ENCODE measurements around the gene SCAMP3.
"Not testable (repeated sequence)": the region's sequence is repeated elsewhere in the genome, so short reads cannot be mapped to it uniquely, and the experiment has no call there.

SCAMP3 gene

GRCh38 chr1:155254228-155254713 is 7.9 kb downstream of the SCAMP3 start:
- DNase-seq = no peak

DNA sequence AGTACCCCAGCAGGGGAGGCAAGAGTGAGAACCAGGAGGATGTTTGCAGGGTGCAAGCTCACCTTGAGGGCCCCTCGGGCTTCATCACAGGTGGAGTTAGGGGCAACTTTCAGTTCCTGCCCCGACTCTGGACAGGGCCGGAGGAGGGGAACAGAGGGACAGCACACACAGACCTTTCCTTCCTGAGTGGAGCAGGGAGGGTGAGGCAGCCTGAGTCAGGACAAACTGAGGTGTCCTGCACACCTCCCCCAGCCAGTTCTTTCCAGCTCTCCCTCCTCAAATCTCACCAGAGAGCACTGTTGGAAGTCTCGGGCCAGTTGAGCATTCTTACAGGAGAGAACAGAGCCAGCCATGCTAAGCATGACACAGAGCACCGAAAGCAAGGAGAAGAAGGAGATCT is 8.4 kb downstream of the SCAMP3 start:
- DNase-seq = no peak

DNA sequence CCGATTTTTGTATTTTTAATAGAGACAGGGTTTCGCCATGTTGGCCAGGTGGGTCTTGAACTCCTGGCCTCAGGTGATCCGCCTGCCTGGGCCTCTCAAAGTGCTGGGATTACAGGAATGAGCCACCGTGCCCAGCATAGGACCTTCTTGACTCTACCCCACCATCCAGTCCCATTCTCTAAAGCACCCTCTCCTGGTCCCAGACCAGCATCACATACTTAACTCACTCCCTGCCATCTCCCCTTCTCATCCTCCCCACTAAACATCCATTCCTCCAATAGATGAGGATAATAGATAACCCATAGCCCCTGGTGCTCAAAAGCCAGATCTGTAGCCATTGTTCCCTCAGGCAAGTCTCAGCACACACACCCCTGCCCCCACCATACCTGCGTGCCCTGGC is 9.0 kb downstream of the SCAMP3 start:
- no peak for DNase-seq

GRCh38 chr1:155251566-155251965 is 10.6 kb downstream of the SCAMP3 start:
- DNase-seq = no peak

GRCh38 chr1:155250633-155251449 is 11.3 kb downstream of the SCAMP3 start:
- peak; percentile 94 to 95 for DNase-seq

GRCh38 chr1:155250246-155250632 is 11.9 kb downstream of the SCAMP3 start:
- DNase-seq = no peak

DNA sequence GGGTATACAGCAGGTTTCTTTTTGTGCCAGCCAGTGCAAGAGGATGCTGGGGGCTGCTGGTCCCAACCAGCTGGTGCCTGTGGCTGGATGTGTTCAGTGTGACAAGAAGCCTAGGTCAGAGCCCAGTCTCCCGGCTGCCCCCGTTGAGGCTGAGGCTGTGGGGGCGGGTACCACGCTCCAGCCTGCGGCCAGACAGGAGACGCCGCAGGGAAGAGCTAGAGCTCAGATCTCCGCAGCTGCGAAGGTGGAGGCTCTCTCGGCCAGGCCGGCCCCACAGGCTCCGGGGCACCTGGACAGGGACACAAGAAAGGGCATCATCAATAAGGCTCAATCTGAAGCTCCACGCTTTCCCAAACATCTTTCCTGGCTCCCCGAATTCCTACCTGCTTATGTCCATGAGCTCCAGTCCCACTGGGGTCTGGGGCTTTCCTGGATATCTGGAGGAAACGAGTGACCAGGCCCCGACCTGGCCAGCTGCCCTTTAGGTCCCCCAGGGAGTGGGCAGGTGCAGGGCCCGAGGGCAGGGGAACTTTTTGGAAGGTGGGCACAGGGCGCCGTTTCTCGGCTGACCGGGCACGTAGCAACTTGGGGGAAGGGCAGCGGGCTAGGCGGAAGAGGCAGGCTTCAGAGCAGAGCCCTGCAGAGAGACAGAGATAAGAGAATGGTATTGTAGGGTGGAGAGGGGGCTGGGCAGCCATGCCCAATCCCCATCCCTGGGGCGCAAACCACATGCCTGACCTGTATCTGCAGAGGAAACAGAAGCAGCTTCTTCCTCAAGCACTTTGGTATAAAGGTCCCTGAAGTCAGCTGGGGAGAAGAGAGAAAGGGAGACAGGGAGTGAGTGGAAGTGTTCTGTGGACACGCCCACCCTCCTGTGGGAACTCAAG is 14.2 kb downstream of the SCAMP3 start:
- DNase-seq = no peak

- not testable (repeated sequence) for DNase-seq
These were observed 15.4 kb downstream of the SCAMP3 start for GRCh38 chr1:155246796-155247195.

DNA sequence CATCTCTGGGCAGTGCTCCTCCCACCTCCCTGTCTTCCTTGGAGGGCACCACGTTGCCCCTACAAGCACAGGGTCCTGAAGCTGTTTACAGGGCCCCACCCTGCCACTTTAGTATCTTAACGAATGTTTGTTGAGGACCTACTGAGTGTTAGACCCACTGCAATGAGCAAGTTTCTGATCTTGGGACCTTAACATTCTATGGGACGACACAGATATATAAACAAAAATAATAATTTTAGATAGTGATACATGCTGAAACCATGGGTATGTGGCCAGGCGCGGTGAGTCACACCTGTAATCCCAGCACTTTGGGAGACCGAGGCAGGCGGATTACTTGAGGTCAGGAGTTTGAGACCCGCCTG is 17.0 kb downstream of the SCAMP3 start:
- DNase-seq = peak in 1 of 2 donors; percentile 21

DNA sequence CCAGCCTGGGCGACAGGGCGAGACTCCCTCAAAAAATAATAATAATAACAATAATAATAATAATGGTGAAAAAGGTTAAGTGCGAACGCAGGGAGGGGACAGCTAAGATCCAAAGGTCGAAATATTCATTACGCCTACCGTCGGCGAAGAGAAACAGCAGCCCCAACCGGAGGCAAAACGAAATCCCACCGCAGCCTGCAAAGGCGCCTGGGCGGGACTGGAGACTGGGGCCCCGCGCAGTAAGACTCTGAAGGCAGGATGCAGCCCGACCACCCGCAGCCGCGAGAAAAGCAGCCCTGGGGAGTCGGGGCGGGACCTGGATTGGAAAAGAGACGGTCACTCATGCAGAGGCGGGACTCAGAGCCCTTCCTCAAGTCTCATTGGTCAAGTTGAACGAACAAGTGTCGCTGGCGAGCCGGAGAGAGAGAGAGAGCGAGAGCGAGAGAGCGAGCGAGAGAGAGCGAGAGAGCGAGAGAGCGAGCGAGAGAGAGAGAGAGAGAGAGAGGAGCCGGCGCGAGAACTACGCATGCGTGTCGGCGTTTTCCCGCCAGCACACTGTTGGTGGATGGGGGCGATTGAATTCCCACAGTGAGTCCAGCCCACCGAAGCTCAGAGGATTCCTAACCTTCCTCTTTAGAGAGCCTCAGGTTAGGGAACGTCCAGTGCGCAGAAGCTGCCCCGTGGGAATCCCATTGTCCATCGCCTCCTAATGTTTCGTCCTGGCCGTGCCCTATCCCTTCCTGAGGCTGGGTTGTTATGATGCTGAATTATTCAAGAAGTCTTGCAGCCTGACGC is 17.6 kb downstream of the SCAMP3 start:
- DNase-seq = peak; percentile 96 to 97

GRCh38 chr1:155242805-155243358 is 19.3 kb downstream of the SCAMP3 start:
- no peak for DNase-seq

- peak in 1 of 2 donors; percentile 40 for DNase-seq
These were observed 20.3 kb downstream of the SCAMP3 start for GRCh38 chr1:155241841-155242264.

GRCh38 chr1:155241069-155241679 is 21.0 kb downstream of the SCAMP3 start:
- DNase-seq = peak; percentile 73 to 81

DNA sequence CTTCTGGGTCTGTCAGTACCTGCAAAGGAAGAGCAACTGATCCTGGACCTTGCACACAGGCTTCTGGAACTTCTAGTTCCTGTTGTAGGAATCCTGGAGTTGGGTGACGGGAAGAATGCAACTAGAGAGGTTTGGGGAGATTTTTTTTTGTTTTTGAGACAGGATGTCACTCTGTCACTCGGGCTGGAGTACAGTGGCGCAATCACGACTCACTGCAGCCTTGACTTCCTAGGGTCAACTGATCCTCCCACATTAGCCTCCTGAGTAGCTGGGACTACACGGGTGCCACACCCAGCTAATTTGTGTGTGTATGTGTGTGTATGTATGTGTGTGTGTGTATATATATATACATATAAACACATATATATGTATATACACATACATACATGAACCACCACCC is 25.7 kb downstream of the SCAMP3 start:
- DNase-seq = no peak

GRCh38 chr1:155235375-155235774 is 26.8 kb downstream of the SCAMP3 start:
- peak in 1 of 2 donors; percentile 38 for DNase-seq

DNA sequence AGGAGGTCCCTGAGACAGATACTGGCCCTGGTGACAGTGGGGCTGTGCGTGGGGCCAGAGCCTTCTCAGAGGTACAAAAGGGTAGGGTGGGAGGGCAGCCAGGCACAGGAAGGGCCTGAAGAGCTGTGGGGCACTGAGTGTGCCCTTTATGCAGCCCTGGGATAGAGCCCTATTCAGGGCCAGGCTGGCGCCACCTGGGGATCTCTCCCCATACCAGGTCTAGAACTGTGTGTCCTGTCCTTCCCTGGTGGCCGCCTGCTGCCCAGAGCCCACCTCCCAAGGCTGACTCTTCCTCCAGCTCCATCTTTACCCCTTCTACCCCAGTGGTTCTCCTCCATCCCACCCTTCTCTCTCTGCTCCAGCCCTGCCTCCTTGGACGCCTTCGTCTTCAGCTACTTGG is 28.7 kb downstream of the SCAMP3 start:
- DNase-seq = not testable (repeated sequence)

DNA sequence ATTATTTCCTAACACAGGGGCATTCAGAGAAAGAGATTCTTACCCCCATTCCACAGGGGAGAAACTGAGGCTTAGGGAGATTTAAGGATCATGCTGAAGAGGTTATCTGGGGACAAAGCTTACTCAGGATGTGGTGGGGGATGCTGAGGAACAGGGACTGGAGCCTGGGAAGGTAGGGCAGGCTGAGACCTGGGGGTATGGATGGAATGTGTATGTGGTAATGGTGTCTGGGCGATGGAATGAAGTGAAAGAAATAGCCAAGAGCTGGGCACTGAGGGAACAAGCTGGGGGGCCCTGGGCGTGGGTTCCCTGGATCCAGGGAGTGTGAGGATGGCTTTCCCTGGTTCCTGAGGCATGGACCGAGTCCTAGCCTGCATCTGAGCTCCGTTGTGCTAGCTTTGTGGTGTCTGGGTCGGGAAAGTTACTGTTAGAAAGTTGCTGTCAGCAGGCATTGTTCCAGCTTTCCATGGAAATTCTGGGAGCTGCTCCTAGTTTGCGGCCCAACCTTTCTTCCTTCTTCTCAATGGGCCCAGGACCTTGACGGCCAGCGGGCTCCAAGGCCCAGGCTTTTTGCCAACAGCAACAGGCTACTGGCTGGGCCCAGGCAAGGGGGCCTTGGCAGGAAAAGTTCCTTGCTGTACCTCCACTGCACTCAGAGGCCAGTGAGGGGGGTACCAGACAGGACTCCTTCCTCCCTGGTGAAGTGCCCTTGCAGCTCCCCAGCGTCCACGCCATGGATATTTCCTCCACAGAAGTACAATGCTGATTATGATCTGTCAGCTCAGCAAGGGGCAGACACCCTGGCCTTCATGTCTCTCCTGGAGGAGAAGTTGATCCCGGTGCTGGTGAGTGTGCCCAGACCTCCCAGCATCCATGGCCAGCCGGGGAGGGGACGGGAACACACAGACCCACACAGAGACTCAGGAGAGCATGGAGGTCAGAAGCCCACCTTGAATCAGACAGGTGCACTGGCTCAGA is 29.9 kb downstream of the SCAMP3 start:
- DNase-seq = not testable (repeated sequence)

DNA sequence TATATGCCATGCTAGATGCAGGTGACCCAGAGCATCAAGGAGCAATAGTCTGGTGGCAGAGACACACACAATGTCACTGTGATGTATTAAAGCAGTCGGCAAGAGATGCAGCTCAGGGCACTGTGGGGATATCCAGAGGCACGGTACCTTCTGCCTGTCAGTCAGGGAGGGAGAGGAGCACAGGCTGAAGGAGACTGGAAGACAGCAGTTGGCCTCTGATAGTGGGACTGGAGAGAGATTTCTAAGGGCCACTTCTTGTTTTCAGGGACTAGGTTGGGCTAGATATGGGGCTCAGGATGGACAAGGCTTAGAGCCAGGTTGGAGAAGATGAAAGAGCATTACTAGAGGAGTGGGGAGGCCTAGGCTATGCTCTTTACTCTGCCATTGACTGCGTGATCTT is 30.9 kb downstream of the SCAMP3 start:
- not testable (repeated sequence) for DNase-seq

GRCh38 chr1:155228096-155228427 is 34.1 kb downstream of the SCAMP3 start:
- DNase-seq = no peak

DNA sequence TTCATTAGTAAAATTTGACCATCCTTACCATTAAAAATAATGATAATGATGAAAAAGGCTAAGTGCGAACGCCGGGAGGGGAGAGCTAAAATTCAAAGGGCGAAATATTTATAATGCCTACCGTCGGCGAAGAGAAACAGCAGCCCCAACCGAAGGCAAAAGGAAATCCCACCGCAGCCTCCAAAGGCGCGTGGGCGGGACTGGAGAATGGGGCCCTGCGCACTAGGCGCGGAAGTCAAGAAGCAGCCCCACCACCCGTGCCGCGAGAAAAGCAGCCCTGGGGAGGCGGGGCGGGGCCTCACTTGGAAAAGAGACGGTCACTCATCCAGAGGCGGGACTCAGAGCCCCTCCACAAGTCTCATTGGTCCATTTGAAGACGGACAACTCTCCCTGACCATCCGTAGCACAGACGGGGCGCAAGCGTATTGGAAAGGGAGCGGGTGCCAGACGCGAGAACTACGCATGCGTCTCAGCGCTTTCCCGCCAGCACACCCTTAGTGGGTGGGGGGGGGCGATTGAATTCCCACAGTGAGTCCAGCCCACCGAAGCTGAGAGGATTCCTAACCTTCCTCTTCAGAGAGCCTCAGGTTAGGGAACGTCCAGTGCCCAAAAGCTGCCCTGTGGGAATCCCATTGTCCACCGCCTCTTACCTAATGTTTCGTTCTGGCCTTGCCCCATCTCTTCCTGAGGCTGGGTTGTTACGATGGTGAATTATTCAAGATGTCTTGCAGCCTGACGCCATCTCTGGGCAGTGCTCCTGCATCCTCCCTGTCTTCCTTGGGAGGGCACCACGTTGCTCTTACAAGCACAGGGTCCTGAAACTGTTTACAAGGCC is 34.7 kb downstream of the SCAMP3 start:
- peak; percentile 99 for DNase-seq

Measured in CD4-positive, alpha-beta T cell treated with Interleukin-1 beta for 1 hour (primary cell).